Measurements from ENCODE around the gene EGFR.

The EGFR gene

GRCh38 chr7:55212838-55213237 lies 194.0 kb downstream of the EGFR start:
- no peak for DNase-seq (ENCODE audit: low read depth)

- no peak for DNase-seq (ENCODE audit: low read depth)
These were observed 195.9 kb downstream of the EGFR start for GRCh38 chr7:55214707-55215106.

GRCh38 chr7:55223023-55223422 lies 204.2 kb downstream of the EGFR start:
- DNase-seq (ENCODE audit: low read depth): no peak

- DNase-seq (ENCODE audit: low read depth): no peak
These were observed 205.3 kb downstream of the EGFR start for GRCh38 chr7:55224111-55224510.

- no peak for DNase-seq (ENCODE audit: low read depth)
These were observed 206.0 kb downstream of the EGFR start for GRCh38 chr7:55224810-55225209.

GRCh38 chr7:55230014-55230413 lies 211.2 kb downstream of the EGFR start:
- no peak for DNase-seq (ENCODE audit: low read depth)

GRCh38 chr7:55231736-55232280 lies 213.0 kb downstream of the EGFR start:
- no peak for DNase-seq (ENCODE audit: low read depth)

- no peak for DNase-seq (ENCODE audit: low read depth)
These were observed 214.2 kb downstream of the EGFR start for GRCh38 chr7:55233001-55233400.

GRCh38 chr7:55234408-55234807 lies 215.6 kb downstream of the EGFR start:
- no peak for DNase-seq (ENCODE audit: low read depth)

- DNase-seq (ENCODE audit: low read depth): no peak
These were observed 216.3 kb downstream of the EGFR start for GRCh38 chr7:55235115-55235514.

GRCh38 chr7:55235801-55236200 lies 217.0 kb downstream of the EGFR start:
- no peak for DNase-seq (ENCODE audit: low read depth)

- no peak for DNase-seq (ENCODE audit: low read depth)
These were observed 217.7 kb downstream of the EGFR start for GRCh38 chr7:55236476-55236875.

- no peak for DNase-seq (ENCODE audit: low read depth)
These were observed 218.5 kb downstream of the EGFR start for GRCh38 chr7:55237156-55237893.

GRCh38 chr7:55239406-55239805 lies 220.6 kb downstream of the EGFR start:
- DNase-seq (ENCODE audit: low read depth): no peak

GRCh38 chr7:55240418-55241142 lies 221.8 kb downstream of the EGFR start:
- DNase-seq (ENCODE audit: low read depth): no peak

GRCh38 chr7:55241958-55242357 lies 223.1 kb downstream of the EGFR start:
- DNase-seq (ENCODE audit: low read depth): no peak

GRCh38 chr7:55242613-55243012 lies 223.8 kb downstream of the EGFR start:
- no peak for DNase-seq (ENCODE audit: low read depth)

GRCh38 chr7:55244006-55244745 lies 225.4 kb downstream of the EGFR start:
- DNase-seq (ENCODE audit: low read depth): no peak

GRCh38 chr7:55245271-55245723 lies 226.5 kb downstream of the EGFR start:
- no peak for DNase-seq (ENCODE audit: low read depth)

- DNase-seq (ENCODE audit: low read depth): no peak
These were observed 227.4 kb downstream of the EGFR start for GRCh38 chr7:55246171-55246570.

- DNase-seq (ENCODE audit: low read depth): no peak
These were observed 228.6 kb downstream of the EGFR start for GRCh38 chr7:55247428-55247827.

- no peak for DNase-seq (ENCODE audit: low read depth)
These were observed 229.7 kb downstream of the EGFR start for GRCh38 chr7:55248526-55248925.

- DNase-seq (ENCODE audit: low read depth): no peak
These were observed 230.5 kb downstream of the EGFR start for GRCh38 chr7:55249332-55249731.
